HepG2 (cell line): Measurements from ENCODE around the gene HARBI1. TPM values are rescaled to one million over a fixed set of nuclear protein-coding genes. Genes with fewer than 3 reads are reported as not detected.

Experiments
- CBX5 ChIP-seq: sonication (generic); formaldehyde crosslinking; IDR thresholded peaks from 2 replicates; pipeline ENCODE4 v1.4.0; 2020; ENCODE audit warnings: missing genetic modification reagents, borderline replicate concordance
- DR1 ChIP-seq: sonication (generic); formaldehyde crosslinking; IDR thresholded peaks from 2 replicates; pipeline ENCODE4 v1.8.0; 2021; ENCODE audit warnings: mild to moderate bottlenecking, missing genetic modification reagents, inconsistent platforms
- FOXP1 ChIP-seq, 2 experiments: fragments of 450-650 bp in 1 of 2; IDR thresholded peaks; 2 replicates each; pipeline ENCODE4 v1.6.1; 2017 to 2018; ENCODE audit warnings: antibody characterized with exemption in 1 of 2
- KLF16 ChIP-seq, 2 experiments: sonication (generic) in 1 of 2; formaldehyde crosslinking in 1 of 2; IDR thresholded peaks; 2 replicates each; pipeline versions ENCODE4 v1.6.1 to v1.8.0; 2016 to 2023; ENCODE audit warnings: missing genetic modification reagents in 2 of 2, missing compliant biosample characterization in 1 of 2
- MAF1 ChIP-seq: sonication (generic); formaldehyde crosslinking; IDR thresholded peaks from 2 replicates; pipeline ENCODE4 v1.5.0; 2020; ENCODE audit warnings: missing genetic modification reagents, borderline replicate concordance
- MLLT10 ChIP-seq: sonication (generic); formaldehyde crosslinking; IDR thresholded peaks from 2 replicates; pipeline ENCODE4 v1.4.0; 2020; ENCODE audit warnings: missing genetic modification reagents
- RFXANK ChIP-seq: IDR thresholded peaks from 2 replicates; pipeline ENCODE4 v1.6.1; 2016
- SMAD3 ChIP-seq: sonication (generic); formaldehyde crosslinking; IDR thresholded peaks from 2 replicates; pipeline ENCODE4 v1.4.0; 2020; ENCODE audit warnings: missing genetic modification reagents
- ZFP37 ChIP-seq: sonication (generic); formaldehyde crosslinking; IDR thresholded peaks from 2 replicates; pipeline ENCODE4 v1.4.0; 2020; ENCODE audit warnings: missing genetic modification reagents, borderline replicate concordance
- ZNF121 ChIP-seq: sonication (generic); formaldehyde crosslinking; IDR thresholded peaks from 2 replicates; pipeline ENCODE4 v1.5.0; 2020; ENCODE audit warnings: mild to moderate bottlenecking, missing genetic modification reagents
- ZNF160 ChIP-seq: sonication (generic); formaldehyde crosslinking; IDR thresholded peaks from 2 replicates; pipeline ENCODE4 v1.8.0; 2022; ENCODE audit warnings: mild to moderate bottlenecking, inconsistent platforms, missing genetic modification reagents
- ZNF180 ChIP-seq: sonication (generic); formaldehyde crosslinking; IDR thresholded peaks from 2 replicates; pipeline ENCODE4 v1.4.0; 2020; ENCODE audit warnings: low read depth, missing genetic modification reagents, borderline replicate concordance
- ZNF20 ChIP-seq: sonication (generic); formaldehyde crosslinking; IDR thresholded peaks from 2 replicates; pipeline ENCODE4 v1.4.0; 2020; ENCODE audit warnings: mild to moderate bottlenecking, moderate library complexity, missing genetic modification reagents
- ZNF510 ChIP-seq: sonication (generic); formaldehyde crosslinking; IDR thresholded peaks from 2 replicates; pipeline ENCODE4 v1.4.0; 2020; ENCODE audit warnings: low read depth, mild to moderate bottlenecking, missing genetic modification reagents
- ZNF577 ChIP-seq: sonication (generic); formaldehyde crosslinking; IDR thresholded peaks from 2 replicates; pipeline ENCODE4 v1.4.0; 2020; ENCODE audit warnings: mild to moderate bottlenecking, low read depth, missing genetic modification reagents, borderline replicate concordance
- polyA plus RNA-seq, 8 experiments: library from polyadenylated mRNA; depleted of rRNA in 3 of 8; stranded (reverse) in 7 of 8; unstranded in 1 of 8; fragments of >200 nt; fragmentation: Illumina TruSeq in 4 of 8; extraction: Trizol in 4 of 8; gene quantifications; 2 replicates each; pipeline versions ENCODE4 v1.2.1 to v1.2.3, GENCODE V29; 2011 to 2016; ENCODE audit warnings: low read depth in 4 of 8, missing spikeins in 1 of 8, mixed read lengths in 1 of 8; ENCODE audit not compliant: insufficient read depth in 1 of 8
- total RNA-seq, 5 experiments: library from RNA; depleted of rRNA; stranded (reverse); fragments of >200 nt; fragmentation: Illumina TruSeq; extraction: Trizol; gene quantifications; 2 replicates each; pipeline ENCODE4 v1.2.3, GENCODE V29; 2016; ENCODE audit warnings: low read depth in 1 of 5
- TF ChIP-seq, protein P1 (sequence below): sonication (generic); formaldehyde crosslinking; IDR thresholded peaks from 2 replicates; pipeline ENCODE4 v1.9.0; 2022; ENCODE audit warnings: low read depth, missing genetic modification reagents
- TF ChIP-seq, protein P2 (sequence below): sonication (generic); formaldehyde crosslinking; IDR thresholded peaks from 2 replicates; pipeline ENCODE4 v1.4.0; 2020; ENCODE audit warnings: low read depth, missing genetic modification reagents
- TF ChIP-seq, protein P3 (sequence below): sonication (generic); formaldehyde crosslinking; IDR thresholded peaks from 2 replicates; pipeline ENCODE4 v1.9.0; 2021; ENCODE audit warnings: missing genetic modification reagents, mild to moderate bottlenecking, borderline replicate concordance

The HARBI1 gene
- total and polyA plus RNA-seq, 2 of the 13 experiments (the other 11 are each of a cell fraction or from before 2014, with no cell fraction given) = 2.5 to 4.8 TPM

DNA sequence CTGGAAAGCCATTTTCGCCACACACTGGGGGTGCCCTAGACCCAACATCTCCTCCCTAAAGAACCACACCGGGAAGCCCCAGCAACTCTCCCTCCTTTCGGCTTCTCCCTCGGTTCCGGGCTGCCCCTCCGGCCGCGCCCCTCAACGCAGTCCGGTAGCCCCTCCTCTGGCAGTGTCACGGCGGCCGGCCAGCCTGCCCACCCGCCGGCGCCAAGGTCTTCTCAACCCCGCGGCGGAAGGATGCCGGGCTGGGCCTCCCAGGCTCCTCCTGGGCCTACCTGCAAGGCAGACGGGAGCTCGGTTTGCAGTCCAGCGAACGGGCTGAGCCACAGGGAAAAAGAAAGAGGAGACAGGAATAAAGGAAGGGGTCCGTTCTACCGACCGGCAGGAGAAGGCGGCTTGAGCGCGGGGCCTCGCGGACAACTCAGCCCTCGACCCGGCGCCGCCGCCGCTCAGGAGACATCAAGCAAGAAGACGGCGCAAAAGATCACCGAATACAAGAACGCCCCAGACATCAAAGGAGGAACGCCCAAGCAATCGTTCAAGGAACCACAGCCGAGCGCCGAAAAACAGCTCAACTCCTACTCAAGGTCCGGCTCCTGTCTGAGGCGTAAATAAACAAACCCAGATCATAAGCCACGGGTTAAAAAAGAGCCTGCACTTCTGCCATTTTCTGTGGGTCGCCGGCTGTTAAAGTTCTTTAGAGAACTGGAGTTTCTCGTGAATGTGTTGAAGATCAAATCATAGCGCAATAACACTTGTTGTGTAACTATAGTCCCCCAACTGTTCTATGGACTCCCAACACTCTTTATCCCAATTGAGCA lies 23.3 kb downstream of the HARBI1 start, which contains the start of gene AMBRA1 (continued):
- TF ChIP-seq, protein P1, sequence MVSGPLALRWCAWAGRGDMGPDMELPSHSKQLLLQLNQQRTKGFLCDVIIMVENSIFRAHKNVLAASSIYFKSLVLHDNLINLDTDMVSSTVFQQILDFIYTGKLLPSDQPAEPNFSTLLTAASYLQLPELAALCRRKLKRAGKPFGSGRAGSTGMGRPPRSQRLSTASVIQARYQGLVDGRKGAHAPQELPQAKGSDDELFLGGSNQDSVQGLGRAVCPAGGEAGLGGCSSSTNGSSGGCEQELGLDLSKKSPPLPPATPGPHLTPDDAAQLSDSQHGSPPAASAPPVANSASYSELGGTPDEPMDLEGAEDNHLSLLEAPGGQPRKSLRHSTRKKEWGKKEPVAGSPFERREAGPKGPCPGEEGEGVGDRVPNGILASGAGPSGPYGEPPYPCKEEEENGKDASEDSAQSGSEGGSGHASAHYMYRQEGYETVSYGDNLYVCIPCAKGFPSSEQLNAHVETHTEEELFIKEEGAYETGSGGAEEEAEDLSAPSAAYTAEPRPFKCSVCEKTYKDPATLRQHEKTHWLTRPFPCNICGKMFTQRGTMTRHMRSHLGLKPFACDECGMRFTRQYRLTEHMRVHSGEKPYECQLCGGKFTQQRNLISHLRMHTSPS (CRISPR knock-in tag) = no peak; the same call in 1 of the 2 replicates
- TF ChIP-seq CBX5 (CRISPR knock-in tag) (0 out of 2 replicates have a peak, but pooled peaks have one; percentile 67), ZNF121 (no peak), KLF16 (CRISPR knock-in tag; IDR thresholded peaks at IDR 0.05) (peak in 1 of 2 experiments; percentile 90; a peak in 2 of 4 replicates), SMAD3 (CRISPR knock-in tag) (peak; percentile 95), DR1 (CRISPR knock-in tag) (no peak), ZNF160 (CRISPR knock-in tag) (no peak), ZNF20 (CRISPR knock-in tag) (no peak), MAF1 (no peak), ZFP37 (CRISPR knock-in tag) (peak; percentile 86; the same call in 1 of the 2 replicates), FOXP1 (IDR thresholded peaks at IDR 0.05) (no peak), FOXP1 (CRISPR knock-in tag; IDR thresholded peaks at IDR 0.05) (peak; percentile 65), ZNF510 (CRISPR knock-in tag) (peak; percentile 53; the same call in 1 of the 2 replicates), RFXANK (CRISPR knock-in tag) (no peak), ZNF180 (CRISPR knock-in tag) (no peak), ZNF577 (CRISPR knock-in tag) (no peak), MLLT10 (CRISPR knock-in tag) (no peak)
- TF ChIP-seq, protein P2, sequence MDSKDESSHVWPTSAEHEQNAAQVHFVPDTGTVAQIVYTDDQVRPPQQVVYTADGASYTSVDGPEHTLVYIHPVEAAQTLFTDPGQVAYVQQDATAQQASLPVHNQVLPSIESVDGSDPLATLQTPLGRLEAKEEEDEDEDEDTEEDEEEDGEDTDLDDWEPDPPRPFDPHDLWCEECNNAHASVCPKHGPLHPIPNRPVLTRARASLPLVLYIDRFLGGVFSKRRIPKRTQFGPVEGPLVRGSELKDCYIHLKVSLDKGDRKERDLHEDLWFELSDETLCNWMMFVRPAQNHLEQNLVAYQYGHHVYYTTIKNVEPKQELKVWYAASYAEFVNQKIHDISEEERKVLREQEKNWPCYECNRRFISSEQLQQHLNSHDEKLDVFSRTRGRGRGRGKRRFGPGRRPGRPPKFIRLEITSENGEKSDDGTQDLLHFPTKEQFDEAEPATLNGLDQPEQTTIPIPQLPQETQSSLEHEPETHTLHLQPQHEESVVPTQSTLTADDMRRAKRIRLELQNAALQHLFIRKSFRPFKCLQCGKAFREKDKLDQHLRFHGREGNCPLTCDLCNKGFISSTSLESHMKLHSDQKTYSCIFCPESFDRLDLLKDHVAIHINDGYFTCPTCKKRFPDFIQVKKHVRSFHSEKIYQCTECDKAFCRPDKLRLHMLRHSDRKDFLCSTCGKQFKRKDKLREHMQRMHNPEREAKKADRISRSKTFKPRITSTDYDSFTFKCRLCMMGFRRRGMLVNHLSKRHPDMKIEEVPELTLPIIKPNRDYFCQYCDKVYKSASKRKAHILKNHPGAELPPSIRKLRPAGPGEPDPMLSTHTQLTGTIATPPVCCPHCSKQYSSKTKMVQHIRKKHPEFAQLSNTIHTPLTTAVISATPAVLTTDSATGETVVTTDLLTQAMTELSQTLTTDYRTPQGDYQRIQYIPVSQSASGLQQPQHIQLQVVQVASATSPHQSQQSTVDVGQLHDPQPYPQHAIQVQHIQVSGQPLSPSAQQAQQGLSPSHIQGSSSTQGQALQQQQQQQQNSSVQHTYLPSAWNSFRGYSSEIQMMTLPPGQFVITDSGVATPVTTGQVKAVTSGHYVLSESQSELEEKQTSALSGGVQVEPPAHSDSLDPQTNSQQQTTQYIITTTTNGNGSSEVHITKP = peak; percentile 29; the same call in 1 of the 2 replicates
- TF ChIP-seq, protein P3, sequence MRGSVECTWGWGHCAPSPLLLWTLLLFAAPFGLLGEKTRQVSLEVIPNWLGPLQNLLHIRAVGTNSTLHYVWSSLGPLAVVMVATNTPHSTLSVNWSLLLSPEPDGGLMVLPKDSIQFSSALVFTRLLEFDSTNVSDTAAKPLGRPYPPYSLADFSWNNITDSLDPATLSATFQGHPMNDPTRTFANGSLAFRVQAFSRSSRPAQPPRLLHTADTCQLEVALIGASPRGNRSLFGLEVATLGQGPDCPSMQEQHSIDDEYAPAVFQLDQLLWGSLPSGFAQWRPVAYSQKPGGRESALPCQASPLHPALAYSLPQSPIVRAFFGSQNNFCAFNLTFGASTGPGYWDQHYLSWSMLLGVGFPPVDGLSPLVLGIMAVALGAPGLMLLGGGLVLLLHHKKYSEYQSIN (CRISPR knock-in tag) = no peak
